Gastrocnemius medialis (tissue), 4 donors: ENCODE data around the gene STK39.

ENCODE experiments used
- CTCF ChIP-seq, 5 experiments: fragments of 450-650 bp in 3 of 5; fragments of 200-600 bp in 2 of 5; sonication (generic) in 2 of 5; IDR thresholded peaks in 4 of 5; conservative IDR thresholded peaks in 1 of 5; 1 replicate in 4 of 5; 2 replicates in 1 of 5; pipeline ENCODE4 v1.5.1; 2016 to 2019; ENCODE audit warnings: antibody characterized with exemption in 5 of 5, mild to moderate bottlenecking in 3 of 5, moderate library complexity in 3 of 5
- POLR2A ChIP-seq, 2 donors: fragments of 450-650 bp; IDR thresholded peaks; one replicate each; pipeline ENCODE4 v1.6.1; 2017; ENCODE audit warnings: antibody characterized with exemption in 2 of 2, mild to moderate bottlenecking in 2 of 2, moderate library complexity in 2 of 2

GRCh38 chr2:168176402-168176801 lies 71.0 kb downstream of the STK39 start:
- TF ChIP-seq POLR2A (IDR thresholded peaks at IDR 0.05) (no peak), CTCF (IDR thresholded peaks at IDR 0.05 in 4 of 5, conservative IDR thresholded peaks at IDR 0.05 in 1 of 5) (no peak)
